ENCODE results near the gene CRIM1.
A peak's percentile ranks its signal among the peaks of the same experiment; 100 is the strongest.

The CRIM1 gene

GRCh38 chr2:36520431-36520830 is 164.9 kb downstream of the CRIM1 start:
- DNase-seq (ENCODE audit: low read depth), result no peak

DNA sequence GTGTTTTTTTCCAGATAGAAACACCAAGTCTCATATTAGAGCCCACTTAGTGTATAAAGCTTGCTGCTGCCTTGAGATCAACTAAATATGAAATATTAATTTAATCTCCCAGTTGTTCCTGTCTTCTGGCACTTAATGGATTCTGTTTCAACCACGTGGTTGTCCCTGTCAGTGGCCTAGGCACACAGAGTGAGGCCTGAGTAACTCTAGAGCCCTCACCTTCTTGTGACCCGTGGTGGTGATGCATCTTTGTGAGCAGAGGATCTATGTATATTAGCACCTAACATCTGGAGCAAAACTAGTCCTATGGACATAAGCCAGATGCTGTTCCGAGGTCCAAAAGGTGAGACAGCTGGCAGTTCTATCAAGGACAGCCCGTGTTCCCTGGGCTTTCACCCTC is 167.6 kb downstream of the CRIM1 start:
- no peak for DNase-seq (ENCODE audit: low read depth)

GRCh38 chr2:36525245-36525644 is 169.7 kb downstream of the CRIM1 start:
- no peak for DNase-seq (ENCODE audit: low read depth)

- no peak for DNase-seq (ENCODE audit: low read depth)
These were observed 170.6 kb downstream of the CRIM1 start for GRCh38 chr2:36526226-36526625.

GRCh38 chr2:36528274-36528673 is 172.7 kb downstream of the CRIM1 start:
- DNase-seq (ENCODE audit: low read depth), result no peak

DNA sequence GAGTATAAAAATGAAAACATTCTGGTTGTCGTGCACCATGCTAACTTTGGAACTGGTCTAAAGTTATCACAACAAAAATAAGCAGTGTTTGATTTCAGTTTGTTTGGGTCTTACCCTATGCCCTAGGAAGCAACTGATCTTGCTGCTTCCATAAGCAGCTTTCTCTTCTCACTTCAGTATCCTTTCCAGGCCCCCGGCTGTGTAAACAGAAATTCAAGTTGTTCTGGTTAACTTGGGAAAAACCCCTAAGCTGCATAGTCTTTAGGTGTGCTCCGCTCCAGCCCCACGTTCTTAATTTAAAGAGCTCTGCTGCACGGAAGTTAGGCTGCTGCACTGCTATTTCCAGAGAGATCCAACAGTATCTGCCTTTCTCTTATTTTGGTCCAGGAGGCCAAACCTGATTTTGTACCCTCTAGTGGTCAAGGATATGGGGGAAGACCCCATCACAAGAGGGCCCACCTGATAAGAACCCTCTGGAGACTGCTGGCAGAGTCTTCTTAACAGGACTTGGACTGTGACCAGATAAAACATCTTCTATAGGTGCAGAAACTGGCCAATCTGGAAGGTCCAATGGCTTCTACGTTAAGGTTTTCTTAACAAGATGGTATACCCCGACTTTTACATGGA is 173.3 kb downstream of the CRIM1 start:
- DNase-seq (ENCODE audit: low read depth), result no peak

DNA sequence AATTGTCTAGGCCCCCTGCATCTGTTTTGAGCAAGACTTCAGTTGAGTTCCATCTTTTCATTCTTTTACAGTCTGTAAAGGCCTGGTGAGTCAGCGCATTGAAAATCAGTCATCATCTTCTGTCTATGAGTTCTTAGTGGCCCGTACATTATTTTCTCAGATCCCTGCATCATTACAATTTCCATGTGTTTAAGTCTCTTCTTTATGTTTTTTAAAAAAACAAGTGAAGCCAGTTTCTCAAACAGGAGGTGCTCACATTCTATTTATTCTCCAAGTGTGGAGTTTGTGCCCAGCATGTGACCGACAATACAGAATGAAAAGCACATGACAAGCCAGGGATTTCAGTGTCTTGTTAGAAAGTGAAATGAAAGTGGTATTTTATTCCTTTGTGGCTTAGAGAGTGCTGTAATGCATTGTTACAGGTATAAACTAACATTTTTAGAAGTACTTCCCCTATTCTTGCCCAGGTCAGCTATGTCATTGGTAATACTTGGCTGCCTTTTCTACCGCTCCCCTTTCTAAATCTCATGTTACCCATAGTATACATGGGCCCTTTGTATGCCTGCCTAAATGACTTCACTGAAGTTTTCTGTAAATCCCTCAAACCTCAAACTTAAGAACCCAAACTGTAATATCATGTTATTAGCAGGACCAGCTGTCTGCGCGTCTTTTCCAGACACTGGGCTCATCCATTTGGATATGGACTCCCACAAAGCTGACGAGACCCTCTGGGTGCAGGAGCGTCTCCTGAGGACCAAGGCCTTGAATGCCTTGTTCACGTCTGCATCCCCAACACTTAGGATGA is 174.8 kb downstream of the CRIM1 start:
- DNase-seq (ENCODE audit: low read depth), result peak; percentile 49

DNA sequence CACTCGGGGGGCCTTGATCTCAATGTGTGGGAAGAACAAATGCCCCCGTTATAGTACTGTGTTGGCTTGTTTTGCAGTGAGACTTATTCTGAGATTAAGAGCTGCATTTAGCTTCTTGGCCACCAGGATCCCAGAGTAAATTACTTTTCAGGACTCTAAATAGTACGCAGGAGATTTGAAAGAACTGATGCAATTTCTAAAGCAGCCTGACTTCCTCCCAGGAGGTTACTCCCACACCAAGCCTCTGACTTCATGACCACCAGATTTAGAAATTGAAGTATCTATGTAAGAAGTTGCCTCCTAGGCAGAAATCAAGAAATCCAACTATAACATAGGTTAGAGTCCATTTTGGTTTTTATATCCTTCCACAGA is 175.4 kb downstream of the CRIM1 start:
- peak; percentile 84 for DNase-seq (ENCODE audit: low read depth)

DNA sequence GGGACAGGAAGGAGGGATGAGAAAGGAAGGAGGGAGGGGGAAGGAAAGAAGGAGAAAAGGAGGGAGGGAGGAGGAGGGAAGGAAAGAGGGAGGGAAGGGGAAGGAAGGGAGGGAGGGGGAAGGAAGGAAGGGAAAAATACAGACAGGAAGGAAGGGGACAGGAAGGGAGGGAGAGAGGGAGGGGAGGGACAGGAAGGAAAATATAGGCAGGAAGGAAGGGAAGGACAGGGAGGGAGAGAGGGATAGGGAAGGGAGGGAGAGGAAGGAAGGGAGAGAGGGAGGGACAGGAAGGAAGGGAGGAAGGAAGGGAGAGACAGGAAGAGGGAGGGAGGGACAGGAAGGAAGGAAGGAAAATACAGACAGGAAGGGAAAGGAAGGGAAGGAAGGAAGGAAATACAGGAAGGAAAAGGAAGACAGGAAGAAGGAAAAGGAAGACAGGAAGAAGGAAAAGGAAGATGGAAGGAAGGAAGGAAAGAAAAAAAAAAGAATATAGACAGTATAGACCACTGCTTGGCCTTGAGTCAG is 178.8 kb downstream of the CRIM1 start:
- no peak for DNase-seq (ENCODE audit: low read depth)

GRCh38 chr2:36535099-36535498 is 179.5 kb downstream of the CRIM1 start:
- DNase-seq (ENCODE audit: low read depth), result no peak

DNA sequence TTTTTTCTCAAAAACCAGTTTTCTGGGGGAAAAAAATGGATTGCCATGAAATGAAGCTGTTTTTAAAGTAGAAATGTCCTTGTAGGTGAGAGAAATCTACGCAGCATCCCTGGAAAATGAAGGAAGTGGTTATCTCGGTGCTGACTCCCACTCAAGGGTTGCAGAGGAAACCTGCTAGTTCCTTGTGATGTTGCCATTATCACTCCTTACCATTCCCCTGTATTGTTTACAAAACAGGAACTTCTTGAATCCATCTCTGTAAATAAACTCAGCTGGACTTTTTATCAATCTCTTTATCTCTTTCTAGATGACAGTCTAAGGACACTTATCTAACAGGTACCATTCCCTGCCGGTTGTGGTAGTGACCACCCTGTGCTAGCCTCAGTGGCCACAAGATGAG is 181.2 kb downstream of the CRIM1 start:
- no peak for DNase-seq (ENCODE audit: low read depth)

DNA sequence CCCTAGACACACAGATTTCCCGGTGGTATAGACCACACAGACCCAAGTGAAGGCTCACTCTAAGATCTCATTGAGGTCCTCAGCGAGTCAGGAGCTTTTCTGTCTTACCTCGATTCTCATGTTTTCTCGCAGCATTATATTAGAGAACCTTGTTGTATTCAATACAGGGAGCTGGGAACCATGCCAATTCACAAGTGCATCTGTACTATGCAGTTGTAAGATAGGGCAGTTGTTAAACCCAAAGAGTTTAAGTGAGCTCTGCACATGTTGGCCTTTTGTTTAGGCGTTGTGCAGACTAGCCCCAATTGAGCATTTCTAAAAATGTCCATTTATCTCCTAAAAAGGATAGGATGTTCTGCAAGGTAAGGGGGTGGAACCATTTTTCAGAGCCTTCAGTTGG is 182.8 kb downstream of the CRIM1 start:
- no peak for DNase-seq (ENCODE audit: low read depth)

GRCh38 chr2:36539631-36540030 is 184.1 kb downstream of the CRIM1 start:
- no peak for DNase-seq (ENCODE audit: low read depth)

DNA sequence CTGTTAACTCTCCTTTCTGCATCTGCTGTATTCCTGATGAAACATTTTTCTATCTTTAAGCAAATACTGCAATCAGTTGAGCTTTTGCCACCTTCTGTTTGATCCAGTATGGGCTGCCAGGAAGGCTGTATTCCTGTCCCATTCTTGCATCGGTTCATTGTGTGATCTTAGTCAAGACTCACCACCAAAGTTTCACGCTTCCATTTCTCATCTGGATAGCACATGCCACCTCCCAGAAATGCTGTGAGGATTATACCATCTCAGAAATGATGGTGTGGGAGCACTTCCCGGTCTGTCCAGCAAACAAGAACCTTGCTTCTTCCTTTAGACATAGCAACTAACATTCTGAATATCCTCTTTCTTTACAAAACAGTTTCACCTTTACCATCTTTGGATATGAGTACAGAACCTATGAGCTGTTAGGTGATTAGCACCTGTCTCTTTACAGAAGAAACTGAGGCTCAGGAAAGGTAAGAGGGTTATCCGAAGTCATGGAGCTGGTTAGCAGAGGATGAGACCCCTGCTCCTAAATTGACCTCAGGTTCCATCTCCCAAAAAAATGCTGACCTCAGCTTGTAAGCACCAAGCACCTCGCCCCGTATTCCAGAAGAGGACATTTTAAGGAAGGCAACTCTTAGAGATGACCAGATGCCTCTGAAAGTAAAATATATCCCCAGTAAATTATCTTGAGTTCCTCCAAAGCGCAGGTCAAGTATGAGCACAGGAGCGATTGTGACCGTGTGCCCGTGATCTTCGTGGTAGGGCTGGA is 185.6 kb downstream of the CRIM1 start:
- no peak for DNase-seq (ENCODE audit: low read depth)

GRCh38 chr2:36541891-36542595 is 186.5 kb downstream of the CRIM1 start:
- no peak for DNase-seq (ENCODE audit: low read depth)

DNA sequence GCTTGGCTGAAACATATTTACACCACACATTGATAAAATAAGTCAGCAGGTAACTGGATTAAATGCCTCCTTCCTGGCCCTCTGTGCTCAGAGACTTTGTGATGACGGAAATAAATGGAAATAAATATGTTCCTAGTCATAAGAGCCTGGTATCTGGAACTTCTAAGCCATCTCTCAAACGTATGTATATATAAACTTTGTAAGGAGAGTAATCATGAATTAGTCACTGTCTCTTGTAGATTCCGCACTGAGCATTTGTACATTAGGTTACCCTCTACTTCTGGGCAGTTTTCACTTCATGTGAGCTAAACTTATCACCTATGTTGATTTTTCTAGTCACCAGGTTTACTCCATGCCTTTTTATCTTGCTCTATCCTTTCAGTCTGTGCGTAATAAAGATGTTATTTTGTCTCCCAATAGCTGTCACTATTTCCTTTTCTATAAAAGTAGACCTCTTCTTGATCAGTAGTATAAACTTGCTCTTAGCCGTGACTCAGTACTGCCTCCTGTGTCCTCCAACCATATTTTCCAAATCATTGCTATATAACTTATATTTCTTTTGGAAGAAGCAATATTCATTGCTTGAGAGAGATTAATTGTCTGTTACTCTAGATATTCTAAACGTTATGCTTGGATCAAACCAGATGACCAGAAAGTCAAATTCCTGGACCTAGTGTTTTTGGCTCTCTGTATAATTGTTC is 189.2 kb downstream of the CRIM1 start:
- DNase-seq (ENCODE audit: low read depth), result no peak

- DNase-seq (ENCODE audit: low read depth), result no peak
These were observed 190.4 kb downstream of the CRIM1 start for GRCh38 chr2:36545871-36546416.

GRCh38 chr2:36547906-36548305 is 192.3 kb downstream of the CRIM1 start:
- no peak for DNase-seq (ENCODE audit: low read depth)

DNA sequence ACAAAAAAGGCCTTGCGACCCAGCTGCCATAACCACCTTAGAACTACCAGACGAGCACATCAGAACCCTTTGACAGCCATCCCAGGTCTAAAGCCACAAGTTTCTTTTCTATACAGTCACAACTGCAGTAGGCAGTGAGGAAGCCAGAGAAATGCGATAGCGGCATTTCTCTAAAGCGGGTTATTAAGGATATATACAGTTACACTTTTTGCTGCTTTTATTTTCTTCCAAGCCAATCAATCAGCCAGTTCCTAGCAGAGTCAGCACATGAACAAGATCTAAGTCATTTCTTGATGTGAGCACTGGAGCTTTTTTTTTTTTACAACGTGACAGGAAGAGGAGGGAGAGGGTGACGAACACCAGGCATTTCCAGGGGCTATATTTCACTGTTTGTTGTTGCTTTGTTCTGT is 193.6 kb downstream of the CRIM1 start:
- DNase-seq (ENCODE audit: low read depth), result no peak

- no peak for DNase-seq (ENCODE audit: low read depth)
These were observed 194.4 kb downstream of the CRIM1 start for GRCh38 chr2:36550006-36550405.

DNA sequence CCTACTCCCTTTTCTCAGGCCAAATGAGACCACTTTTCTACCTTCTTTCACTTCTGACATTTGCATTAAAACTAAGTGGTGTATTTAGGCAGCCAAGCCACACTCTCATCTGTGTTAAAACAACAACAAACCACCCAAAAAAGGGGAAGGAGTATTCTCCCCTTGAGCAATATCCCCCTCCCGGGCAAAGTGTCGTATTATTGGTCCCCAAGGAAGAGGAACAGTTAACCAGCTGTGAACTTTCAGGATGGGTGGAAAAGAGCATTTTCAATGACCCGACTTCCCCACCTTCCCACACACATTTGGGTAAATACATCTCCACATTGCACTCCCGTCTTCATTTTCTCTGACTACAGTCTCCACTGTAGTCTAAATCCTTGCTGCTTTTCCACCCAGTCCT is 198.1 kb downstream of the CRIM1 start:
- no peak for DNase-seq (ENCODE audit: low read depth)

All from stromal cell of bone marrow (primary cell).